ENCODE data around the gene CFAP54. TPM values are rescaled to one million over a fixed set of nuclear protein-coding genes. Genes with fewer than 3 reads are reported as not detected.

The CFAP54 gene
- polyA plus RNA-seq, 3 donors from 2014 or later: 0.13 TPM; not detected in 2

- H3K9me3 Mint-ChIP-seq: no peaks in the 10 kb centered on the region
- no peak overlapping the region for H3K4me3 Mint-ChIP-seq
- H3K27me3 Mint-ChIP-seq (ENCODE audit: low read depth in 3 of 3): peaks cover 0 to 3% (median 0%) of the 10 kb centered on the region in 3 donors
- H3K4me1 Mint-ChIP-seq: peaks cover 0 to 7% of the 10 kb centered on the region in 2 donors
- no peak overlapping the region for H3K27ac Mint-ChIP-seq
- no peak for DNase-seq
- H3K36me3 Mint-ChIP-seq: no peaks in the 10 kb centered on the region
Observed at GRCh38 chr12:96513166-96513565, 23.8 kb downstream of the CFAP54 start.

- no peaks in the 10 kb centered on the region for H3K9me3 Mint-ChIP-seq
- H3K36me3 Mint-ChIP-seq: no peaks in the 10 kb centered on the region
- no peak overlapping the region for H3K27ac Mint-ChIP-seq
- H3K4me1 Mint-ChIP-seq: peaks cover 0 to 7% of the 10 kb centered on the region in 2 donors
- H3K27me3 Mint-ChIP-seq (ENCODE audit: low read depth in 3 of 3): peaks cover 0 to 3% (median 0%) of the 10 kb centered on the region in 3 donors
- DNase-seq: no peak
- no peak overlapping the region for H3K4me3 Mint-ChIP-seq
Observed at GRCh38 chr12:96513681-96514080, 24.3 kb downstream of the CFAP54 start.

GRCh38 chr12:96514328-96514727 is 25.0 kb downstream of the CFAP54 start:
- no peaks in the 10 kb centered on the region for H3K9me3 Mint-ChIP-seq
- H3K36me3 Mint-ChIP-seq: no peaks in the 10 kb centered on the region
- no peak overlapping the region for H3K4me3 Mint-ChIP-seq
- H3K27ac Mint-ChIP-seq: peak overlapping the region in 2 of 6 donors; percentile 35 to 45
- no peak for DNase-seq
- H3K27me3 Mint-ChIP-seq (ENCODE audit: low read depth in 3 of 3): peaks cover 0 to 3% (median 0%) of the 10 kb centered on the region in 3 donors
- H3K4me1 Mint-ChIP-seq: peaks cover 0 to 7% of the 10 kb centered on the region in 2 donors

GRCh38 chr12:96516472-96517430 is 27.4 kb downstream of the CFAP54 start:
- Mint-ChIP-seq H3K27me3 (ENCODE audit: low read depth in 3 of 3) (peaks cover 0 to 3% (median 0%) of the 10 kb centered on the region in 3 donors), H3K36me3 (no peaks in the 10 kb centered on the region), H3K27ac (peak overlapping the region in 4 of 6 donors; percentile 12 to 84 (median 50)), H3K4me3 (peak overlapping the region in 2 of 5 donors; percentile 26 to 49), H3K9me3 (no peaks in the 10 kb centered on the region), H3K4me1 (peaks cover 0 to 7% of the 10 kb centered on the region in 2 donors)
- peak; percentile 70 to 77 (median 75) for DNase-seq

- no peak for DNase-seq
- H3K4me3 Mint-ChIP-seq: no peak overlapping the region
- no peaks in the 10 kb centered on the region for H3K36me3 Mint-ChIP-seq
- peaks cover 0 to 2% (median 0%) of the 10 kb centered on the region in 3 donors for H3K27me3 Mint-ChIP-seq (ENCODE audit: low read depth in 3 of 3)
- H3K4me1 Mint-ChIP-seq: peaks cover 0 to 7% of the 10 kb centered on the region in 2 donors
- no peaks in the 10 kb centered on the region for H3K9me3 Mint-ChIP-seq
- H3K27ac Mint-ChIP-seq: no peak overlapping the region
Observed at GRCh38 chr12:96520767-96521166, 31.4 kb downstream of the CFAP54 start.

- Mint-ChIP-seq H3K4me3 (no peak overlapping the region), H3K9me3 (no peaks in the 10 kb centered on the region), H3K27me3 (ENCODE audit: low read depth in 3 of 3) (peaks cover 0 to 5% (median 0%) of the 10 kb centered on the region in 3 donors), H3K4me1 (no peaks in the 10 kb centered on the region), H3K36me3 (no peaks in the 10 kb centered on the region), H3K27ac (no peak overlapping the region)
- DNase-seq: no peak
Observed at GRCh38 chr12:96521895-96522682, 32.7 kb downstream of the CFAP54 start.

- no peak for DNase-seq
- Mint-ChIP-seq H3K9me3 (no peaks in the 10 kb centered on the region), H3K36me3 (no peaks in the 10 kb centered on the region), H3K4me1 (no peaks in the 10 kb centered on the region), H3K4me3 (no peak overlapping the region), H3K27ac (no peak overlapping the region), H3K27me3 (ENCODE audit: low read depth in 3 of 3) (peaks cover 0 to 5% (median 0%) of the 10 kb centered on the region in 3 donors)
Observed at GRCh38 chr12:96522690-96523089, 33.3 kb downstream of the CFAP54 start.

- Mint-ChIP-seq H3K4me1 (no peaks in the 10 kb centered on the region), H3K27ac (no peak overlapping the region), H3K4me3 (no peak overlapping the region), H3K27me3 (ENCODE audit: low read depth in 3 of 3) (peaks cover 0 to 5% (median 3%) of the 10 kb centered on the region in 3 donors), H3K36me3 (no peaks in the 10 kb centered on the region), H3K9me3 (no peaks in the 10 kb centered on the region)
- no peak for DNase-seq
Observed at GRCh38 chr12:96526110-96526509, 36.7 kb downstream of the CFAP54 start.

- Mint-ChIP-seq H3K27ac (no peak overlapping the region), H3K4me1 (no peaks in the 10 kb centered on the region)
Observed at GRCh38 chr12:96529912-96530311, 40.5 kb downstream of the CFAP54 start.

GRCh38 chr12:96534339-96534738 is 45.0 kb downstream of the CFAP54 start:
- Mint-ChIP-seq H3K9me3 (no peaks in the 10 kb centered on the region), H3K27me3 (ENCODE audit: low read depth in 3 of 3) (peaks cover 2 to 10% (median 5%) of the 10 kb centered on the region in 3 donors), H3K4me1 (no peaks in the 10 kb centered on the region), H3K36me3 (no peaks in the 10 kb centered on the region), H3K27ac (no peak overlapping the region), H3K4me3 (no peak overlapping the region)
- no peak for DNase-seq

More at GRCh38 chr12:96529912-96530311, 40.5 kb downstream of the CFAP54 start:
- Mint-ChIP-seq H3K9me3 (no peaks in the 10 kb centered on the region), H3K36me3 (no peaks in the 10 kb centered on the region), H3K4me3 (no peak overlapping the region), H3K27me3 (ENCODE audit: low read depth in 3 of 3) (peaks cover 2 to 12% (median 5%) of the 10 kb centered on the region in 3 donors)
- DNase-seq: no peak

- Mint-ChIP-seq H3K4me3 (no peak overlapping the region), H3K4me1 (no peaks in the 10 kb centered on the region), H3K36me3 (peaks cover 0 to 3% (median 0%) of the 10 kb centered on the region in 3 donors), H3K9me3 (peaks cover 0 to 5% (median 0%) of the 10 kb centered on the region in 6 donors), H3K27ac (no peak overlapping the region), H3K27me3 (ENCODE audit: low read depth in 3 of 3) (peaks cover 0 to 14% (median 2%) of the 10 kb centered on the region in 3 donors)
- no peak for DNase-seq
Observed at GRCh38 chr12:96548384-96548783, 59.0 kb downstream of the CFAP54 start.

- Mint-ChIP-seq H3K9me3 (no peaks in the 10 kb centered on the region), H3K36me3 (peaks cover 0 to 3% (median 0%) of the 10 kb centered on the region in 3 donors), H3K27ac (no peak overlapping the region), H3K4me1 (no peaks in the 10 kb centered on the region), H3K27me3 (ENCODE audit: low read depth in 3 of 3) (peaks cover 0 to 11% (median 2%) of the 10 kb centered on the region in 3 donors), H3K4me3 (no peak overlapping the region)
- DNase-seq: no peak
Observed at GRCh38 chr12:96549341-96549740, 60.0 kb downstream of the CFAP54 start.

- Mint-ChIP-seq H3K27ac (no peak overlapping the region), H3K27me3 (ENCODE audit: low read depth in 3 of 3) (peaks cover 2 to 10% (median 9%) of the 10 kb centered on the region in 3 donors), H3K4me1 (no peaks in the 10 kb centered on the region), H3K4me3 (no peak overlapping the region), H3K36me3 (no peaks in the 10 kb centered on the region), H3K9me3 (no peaks in the 10 kb centered on the region)
- no peak for DNase-seq
Observed at GRCh38 chr12:96570579-96570978, 81.2 kb downstream of the CFAP54 start.
